NCI-H82 treated with DMSO at 0.1 percent for 48 hours (cell line): Measurements from ENCODE around the gene TBKBP1.

Experiments
- DNase-seq: peaks from one replicate; lab custom pipeline; 2025; ENCODE audit not compliant: unreplicated experiment; lab: John Stamatoyannopoulos, UW

TBKBP1 gene

DNA sequence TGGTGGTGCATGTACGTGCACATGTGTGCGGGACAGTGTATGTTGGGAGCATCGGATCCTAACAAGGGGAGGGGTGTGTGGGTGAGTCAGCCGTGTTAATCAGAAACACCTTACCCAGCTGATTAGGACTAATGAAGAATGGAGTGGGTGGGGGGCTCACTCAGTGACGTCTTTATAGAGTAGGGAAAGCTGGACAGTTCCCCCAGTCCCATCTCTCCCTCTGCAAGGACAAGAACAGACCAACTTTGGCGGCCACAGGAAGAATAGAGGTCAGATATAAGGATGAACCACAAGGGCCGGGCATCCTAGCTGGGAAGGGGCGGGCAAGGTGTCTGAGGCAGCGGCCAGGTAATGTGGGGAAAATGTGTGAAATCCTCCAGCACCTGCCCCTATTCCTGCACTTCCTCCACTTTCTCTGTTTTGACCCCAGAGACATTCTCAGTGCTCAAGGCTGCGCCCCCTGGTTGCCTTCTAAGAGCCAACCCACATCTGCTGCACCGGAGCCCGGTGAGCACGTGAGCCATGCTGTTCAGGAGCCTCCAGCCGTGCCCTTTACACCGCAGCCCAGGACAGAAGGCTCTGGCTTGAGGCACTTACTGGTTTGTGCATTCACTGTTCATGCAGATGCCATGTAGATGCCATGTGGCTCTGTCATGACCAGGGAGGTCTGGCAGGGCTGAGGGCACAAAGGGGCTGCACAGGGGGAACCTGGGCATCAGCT is 20.2 kb downstream of the TBKBP1 start:
- DNase-seq, result no peak

GRCh38 chr17:47714773-47715396 is 20.9 kb downstream of the TBKBP1 start:
- DNase-seq, result no peak

DNA sequence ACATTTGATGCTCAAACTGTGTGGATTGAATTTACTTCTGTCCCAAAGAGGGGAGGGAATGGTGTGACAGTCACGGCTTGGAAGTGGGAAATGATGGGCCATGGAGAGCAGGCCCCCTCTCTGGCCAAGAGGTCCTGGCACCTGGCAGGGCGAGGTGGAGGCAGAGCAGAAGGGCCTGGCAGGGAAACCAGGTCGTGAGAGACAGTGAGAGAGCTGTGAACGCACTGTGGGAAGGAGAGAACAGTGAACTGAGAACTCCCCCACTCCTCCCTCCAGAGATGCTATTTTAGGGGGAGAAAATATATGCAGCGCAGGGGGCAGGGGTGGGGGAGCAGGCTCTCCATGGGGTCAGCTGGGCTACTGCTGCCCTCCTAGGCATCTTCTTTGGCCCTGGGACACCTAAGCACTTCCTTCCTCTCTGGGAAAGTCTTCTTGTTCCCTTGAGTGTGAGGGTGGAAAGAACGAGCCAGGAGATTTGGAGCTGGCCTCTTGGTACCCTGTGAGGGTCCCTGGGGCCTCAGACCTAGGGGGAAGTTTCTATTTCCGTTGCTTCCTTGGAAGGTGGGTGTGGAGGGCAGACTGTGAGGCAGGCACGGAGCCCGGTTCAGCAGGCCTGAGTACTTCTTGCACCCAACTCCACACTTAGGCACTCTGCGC is 21.8 kb downstream of the TBKBP1 start:
- DNase-seq, result no peak

DNA sequence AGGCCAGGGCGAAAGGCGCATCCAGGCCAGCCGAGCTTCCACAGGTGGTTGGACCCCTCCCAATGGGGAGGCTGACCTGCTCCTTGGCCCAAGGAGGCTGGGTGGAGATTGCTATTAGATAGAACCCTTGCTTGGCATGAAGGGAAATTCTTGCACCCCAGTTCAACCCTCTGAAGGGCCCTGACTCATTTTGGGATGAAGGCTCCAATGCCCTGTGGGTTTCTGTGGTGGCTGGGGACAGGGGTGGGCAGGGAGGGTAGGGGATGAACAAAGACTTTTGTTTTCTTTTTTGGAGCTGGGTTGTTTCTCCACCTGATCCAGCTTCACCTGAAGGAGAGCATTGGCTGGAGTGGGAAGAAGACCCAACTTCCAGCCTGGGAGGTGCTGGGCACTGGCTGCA is 22.4 kb downstream of the TBKBP1 start:
- DNase-seq, result no peak

GRCh38 chr17:47717261-47717697 is 23.3 kb downstream of the TBKBP1 start:
- DNase-seq, result no peak

GRCh38 chr17:47717979-47718621 is 24.1 kb downstream of the TBKBP1 start:
- DNase-seq, result no peak

DNA sequence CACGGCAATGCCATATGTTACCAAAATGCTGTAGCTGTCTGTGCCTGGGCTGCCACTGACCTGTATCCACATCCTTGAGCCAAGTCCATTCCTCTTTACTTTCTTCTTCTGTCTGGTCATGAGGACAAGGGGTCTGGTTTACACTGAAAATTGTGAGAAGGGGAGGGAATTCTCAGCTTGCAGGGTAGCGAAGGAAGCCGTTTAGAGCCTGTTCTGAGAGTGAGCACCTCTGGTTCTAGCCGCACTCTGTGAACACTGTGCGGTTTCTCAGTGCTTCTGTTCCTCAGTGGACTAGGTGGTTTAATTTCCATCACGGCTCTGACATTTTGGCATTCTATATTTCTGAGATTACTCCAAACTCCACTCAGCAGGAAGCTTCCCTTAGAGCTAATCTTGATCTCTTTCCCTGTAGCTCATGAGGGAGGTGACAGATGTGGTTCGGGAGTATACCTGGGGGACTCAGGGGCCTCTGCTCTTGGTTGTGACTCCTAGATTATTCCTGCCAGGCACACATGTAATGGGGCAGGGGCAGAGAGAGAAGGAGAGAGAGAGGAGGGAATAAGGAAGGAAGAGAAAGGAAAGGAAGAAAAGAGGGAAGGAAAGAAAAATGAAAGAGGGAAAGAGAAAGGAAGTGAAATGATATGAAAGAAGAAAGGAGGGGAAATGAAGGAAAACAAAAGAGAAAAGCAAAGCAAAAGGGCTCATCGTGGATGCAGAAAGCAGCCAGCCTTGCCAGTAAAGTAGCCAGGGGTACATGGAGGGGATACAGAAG is 24.9 kb downstream of the TBKBP1 start:
- DNase-seq, result no peak

DNA sequence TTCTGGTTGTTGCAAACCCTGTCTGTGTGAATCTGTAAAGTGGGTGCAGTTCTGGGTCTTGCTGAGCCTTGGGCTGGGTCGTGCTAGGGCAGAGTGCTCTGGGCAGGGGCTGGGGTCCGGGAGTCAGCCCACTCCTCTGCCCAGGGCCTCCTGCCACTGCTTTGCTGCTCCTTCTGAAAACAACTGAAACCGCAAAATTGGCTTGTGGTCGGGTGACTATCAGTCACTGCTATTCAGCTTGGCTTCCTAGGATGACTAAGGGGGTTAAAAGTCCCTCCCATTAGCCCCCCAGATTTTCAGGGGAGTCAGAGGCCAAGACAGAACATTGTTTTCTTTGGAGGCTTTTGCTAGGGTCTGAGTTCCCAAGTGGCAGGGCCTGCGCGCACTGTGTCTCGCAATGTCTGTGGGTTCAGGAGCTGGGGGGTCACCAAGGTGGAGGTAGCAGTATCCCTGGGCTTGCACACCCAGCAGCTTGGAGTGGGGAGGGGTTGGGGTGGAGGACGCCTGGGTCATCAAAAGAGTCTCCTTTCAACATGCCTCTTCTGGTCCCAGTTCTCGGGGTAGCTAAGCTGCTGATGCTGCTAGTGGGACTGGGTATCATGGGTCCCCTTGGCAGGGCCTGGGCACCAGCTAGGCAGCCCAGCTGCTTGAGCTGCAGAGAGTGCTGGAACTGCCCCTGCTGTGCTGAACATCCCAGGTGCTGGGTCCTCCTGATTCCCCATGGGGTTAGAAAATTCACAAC is 25.6 kb downstream of the TBKBP1 start:
- no peak for DNase-seq

DNA sequence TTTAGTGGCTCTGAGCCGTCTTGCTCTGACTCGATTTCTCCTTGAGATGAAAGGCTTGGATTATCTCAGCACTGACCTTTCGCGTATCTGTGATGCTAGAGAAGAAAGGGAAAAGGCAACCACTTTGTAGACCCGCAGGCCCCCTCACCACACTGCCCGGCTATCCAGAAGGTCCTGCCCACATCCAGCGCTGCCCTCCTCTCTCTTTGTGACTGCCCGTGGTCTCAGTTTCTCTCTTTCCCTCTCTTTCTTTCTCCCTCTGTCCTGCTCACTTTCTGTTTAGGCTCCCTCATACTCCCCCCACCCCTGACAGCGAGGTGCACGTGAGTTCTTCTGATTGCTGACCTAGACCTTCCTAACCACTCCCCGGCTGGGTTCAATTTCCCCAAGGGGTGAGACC is 26.2 kb downstream of the TBKBP1 start:
- no peak for DNase-seq

GRCh38 chr17:47720754-47721533 is 27.0 kb downstream of the TBKBP1 start:
- no peak for DNase-seq

DNA sequence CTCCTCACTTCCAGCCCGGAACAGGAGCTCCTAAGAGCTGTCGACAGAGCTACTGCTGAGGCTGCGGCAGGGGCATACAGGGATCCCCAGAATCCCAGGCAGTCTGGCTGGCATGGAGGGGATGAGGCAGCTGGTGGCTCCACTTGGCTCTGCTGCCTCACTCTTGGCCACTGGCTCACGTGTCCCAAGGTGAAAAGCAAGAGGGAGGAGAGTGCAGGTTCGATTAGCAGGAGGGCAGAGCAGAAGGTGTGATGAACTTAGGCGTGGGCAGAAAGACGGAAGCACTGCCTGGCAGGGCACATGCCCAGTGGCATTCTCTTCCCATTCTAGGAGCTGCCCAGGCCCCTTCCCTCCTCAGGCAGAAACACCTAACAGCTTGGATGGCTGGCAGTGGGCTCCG is 27.8 kb downstream of the TBKBP1 start:
- DNase-seq, result no peak

GRCh38 chr17:47724705-47725104 is 30.7 kb downstream of the TBKBP1 start:
- DNase-seq, result no peak

GRCh38 chr17:47725446-47726111 is 31.6 kb downstream of the TBKBP1 start:
- no peak for DNase-seq

DNA sequence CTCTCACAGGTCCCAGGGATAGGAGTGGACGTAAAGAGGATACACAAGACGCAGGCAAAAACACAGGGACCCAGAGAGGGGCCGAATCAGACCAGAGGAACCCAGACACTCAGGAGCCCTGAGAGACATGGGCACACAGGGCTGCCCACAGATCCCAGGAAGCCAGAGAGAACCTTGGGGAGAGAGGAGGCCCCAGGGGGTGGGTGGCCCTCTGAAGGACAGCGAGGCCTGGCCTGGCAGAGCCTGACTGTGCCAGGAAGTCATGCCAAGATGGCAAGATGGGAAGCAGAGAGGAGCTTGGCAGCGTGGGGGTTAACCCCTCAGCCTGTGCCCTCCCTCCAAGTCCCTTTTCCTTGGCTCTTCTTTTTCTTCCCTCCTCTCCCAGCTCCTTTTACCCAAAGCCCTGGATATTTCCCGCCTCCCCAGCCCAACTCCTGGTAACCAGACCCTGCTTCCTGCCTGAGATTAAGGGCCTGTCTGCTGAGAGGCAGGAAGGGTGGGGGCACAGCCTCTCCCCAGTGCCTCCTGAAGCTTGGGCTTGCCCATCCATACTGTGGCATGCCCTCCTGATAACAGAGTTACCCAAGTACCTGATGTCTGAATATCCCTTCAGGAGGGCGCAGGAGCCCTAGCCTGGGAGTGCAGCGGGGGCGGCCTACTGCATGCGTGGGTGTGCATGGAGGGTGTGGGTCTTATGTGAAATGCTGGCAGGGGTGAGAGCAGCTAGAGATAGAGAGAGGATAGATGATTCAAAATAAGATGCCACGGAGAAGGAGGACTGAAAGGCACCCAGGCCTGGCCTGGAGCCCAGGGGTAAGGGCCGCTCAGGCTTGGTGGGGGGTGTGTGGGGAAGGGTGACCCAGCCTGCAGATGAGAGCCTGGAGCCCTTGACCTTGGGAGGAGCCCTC is 33.1 kb downstream of the TBKBP1 start:
- DNase-seq, result no peak

- no peak for DNase-seq
These were observed 33.7 kb downstream of the TBKBP1 start for GRCh38 chr17:47727704-47728036.

GRCh38 chr17:47728214-47728877 is 34.4 kb downstream of the TBKBP1 start:
- no peak for DNase-seq

DNA sequence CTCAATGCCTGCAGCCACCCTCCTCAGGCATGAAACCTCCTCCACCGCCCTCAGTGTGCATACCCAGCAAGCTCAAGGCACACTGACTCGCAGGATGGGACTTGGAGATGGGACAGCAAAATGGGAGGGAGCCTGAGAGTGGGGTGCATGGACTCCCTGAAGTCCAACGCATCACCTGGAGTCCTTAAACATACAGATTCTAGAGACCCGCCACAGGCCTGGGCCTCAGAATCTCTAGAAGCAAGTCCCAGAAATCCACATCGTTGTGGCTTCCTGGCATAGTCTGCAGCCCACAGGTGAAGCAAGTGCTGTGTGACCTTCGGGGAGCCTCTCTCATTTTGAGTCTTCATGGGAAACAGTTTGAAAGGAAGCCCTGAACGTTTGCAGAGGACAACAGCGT is 35.5 kb downstream of the TBKBP1 start:
- DNase-seq, result no peak

DNA sequence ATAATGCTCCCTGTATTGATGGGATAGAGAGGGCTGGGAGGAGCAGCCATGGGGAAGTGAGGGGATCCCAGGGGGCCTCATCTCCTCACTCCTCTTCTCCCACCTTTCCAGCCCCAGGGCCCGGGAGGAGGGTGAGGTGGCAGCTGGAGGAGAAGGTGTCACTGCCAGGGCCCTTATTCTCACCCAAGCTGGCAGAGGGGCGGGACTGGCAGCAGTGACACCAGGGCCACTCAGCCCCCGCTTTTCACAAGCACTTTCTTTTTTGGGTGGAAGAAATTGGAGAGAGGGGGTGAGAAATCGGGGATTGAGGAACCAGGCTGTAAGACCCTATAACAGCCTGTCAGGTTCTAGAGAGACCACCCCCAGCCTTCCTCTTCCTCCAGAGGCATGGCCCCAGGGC is 36.7 kb downstream of the TBKBP1 start:
- no peak for DNase-seq
